ENCODE data around the gene TAF4B.

GRCh38 chr18:26227051-26227670 is 916 bp downstream of the TAF4B start:
- TF ChIP-seq CTCF (IDR thresholded peaks at IDR 0.05) = no peak
- no peak for TF ChIP-seq EZH2 (IDR thresholded peaks at IDR 0.05; ENCODE audit: borderline replicate concordance, insufficient read depth, low read depth, low read length, poor library complexity, severe bottlenecking)
